GM12891 (cell line): Measurements from ENCODE around the gene BDH1.
"Not testable (repeated sequence)": the region's sequence is repeated elsewhere in the genome, so short reads cannot be mapped to it uniquely, and the experiment has no call there.

Source experiments
- DNase-seq: peaks from one replicate; pipeline ENCODE4 v3.0.0; 2011; ENCODE audit warnings: low spot score; ENCODE audit not compliant: insufficient read length
- FAIRE-seq: peaks from 2 replicates; lab custom pipeline; 2011; peaks lifted over from hg19 to GRCh38; lab: Jason Lieb, UNC
- PAX5 ChIP-seq: IDR thresholded peaks from 2 replicates; pipeline ENCODE4 v1.6.1; 2011; ENCODE audit warnings: low read length, moderate library complexity, mild to moderate bottlenecking; ENCODE audit not compliant: insufficient read depth, severe bottlenecking
- POLR2A ChIP-seq: IDR thresholded peaks from 2 replicates; pipeline ENCODE4 v1.6.1; 2011; ENCODE audit warnings: low read depth, low read length, control low read depth
- POLR2AphosphoS5 ChIP-seq: IDR thresholded peaks from 2 replicates; pipeline ENCODE4 v1.6.1; 2011; ENCODE audit warnings: low read depth, low read length, control low read depth
- POU2F2 ChIP-seq: IDR thresholded peaks from 2 replicates; pipeline ENCODE4 v1.6.1; 2011; ENCODE audit warnings: low read depth, mild to moderate bottlenecking, control low read depth, low read length, moderate library complexity
- SPI1 ChIP-seq: IDR thresholded peaks from 2 replicates; pipeline ENCODE4 v1.6.1; 2011; ENCODE audit warnings: low read depth, low read length, control low read depth
- TAF1 ChIP-seq: IDR thresholded peaks from 2 replicates; pipeline ENCODE4 v1.6.1; 2011; ENCODE audit warnings: low read depth, low read length, control low read depth

Gene BDH1

GRCh38 chr3:197491478-197491877 is 64.3 kb downstream of the BDH1 start:
- TF ChIP-seq POLR2A (no peak), SPI1 (no peak), POU2F2 (no peak), POLR2AphosphoS5 (no peak)
- DNase-seq (no peak), FAIRE-seq (no peak)

GRCh38 chr3:197490098-197491058 is 65.4 kb downstream of the BDH1 start:
- FAIRE-seq (no peak), DNase-seq (no peak)
- TF ChIP-seq POU2F2 = no peak
- TF ChIP-seq TAF1 = no peak
- TF ChIP-seq PAX5 = no peak
- TF ChIP-seq SPI1 = no peak
- no peak for TF ChIP-seq POLR2AphosphoS5
- TF ChIP-seq POLR2A = no peak

GRCh38 chr3:197487911-197488391 is 67.8 kb downstream of the BDH1 start:
- TF ChIP-seq PAX5 = no peak
- no peak for TF ChIP-seq SPI1
- TF ChIP-seq TAF1 = no peak
- no peak for TF ChIP-seq POLR2AphosphoS5
- TF ChIP-seq POU2F2 = no peak
- TF ChIP-seq POLR2A = no peak
- FAIRE-seq = no peak
- DNase-seq = no peak

- FAIRE-seq = no peak
- no peak for TF ChIP-seq POLR2A
- TF ChIP-seq POLR2AphosphoS5 = no peak
Measured at GRCh38 chr3:197486861-197487260, 68.9 kb downstream of the BDH1 start.

GRCh38 chr3:197485143-197485542 is 70.6 kb downstream of the BDH1 start:
- DNase-seq = no peak
- TF ChIP-seq POLR2AphosphoS5 (no peak), TAF1 (no peak), SPI1 (no peak), POU2F2 (no peak), POLR2A (no peak), PAX5 (no peak)
- FAIRE-seq = no peak

More at GRCh38 chr3:197486861-197487260, 68.9 kb downstream of the BDH1 start:
- no peak for DNase-seq

- DNase-seq (no peak), FAIRE-seq (no peak)
- TF ChIP-seq TAF1 = no peak
- TF ChIP-seq SPI1 = no peak
Measured at GRCh38 chr3:197484204-197484901, 71.4 kb downstream of the BDH1 start.

- no peak for TF ChIP-seq POLR2AphosphoS5
- TF ChIP-seq TAF1 = no peak
- no peak for TF ChIP-seq POLR2A
- TF ChIP-seq SPI1 = no peak
- no peak for TF ChIP-seq POU2F2
- TF ChIP-seq PAX5 = no peak
- no peak for DNase-seq
- FAIRE-seq = no peak
Measured at GRCh38 chr3:197482001-197482400, 73.8 kb downstream of the BDH1 start.

GRCh38 chr3:197480320-197480719 is 75.4 kb downstream of the BDH1 start:
- DNase-seq (no peak), FAIRE-seq (no peak)
- TF ChIP-seq PAX5 (no peak), POLR2AphosphoS5 (no peak), TAF1 (no peak), POU2F2 (no peak), SPI1 (no peak), POLR2A (no peak)

GRCh38 chr3:197478746-197479668 is 76.8 kb downstream of the BDH1 start:
- FAIRE-seq (no peak), DNase-seq (no peak)
- no peak for TF ChIP-seq POLR2AphosphoS5
- no peak for TF ChIP-seq SPI1
- TF ChIP-seq POU2F2 = no peak
- no peak for TF ChIP-seq POLR2A
- TF ChIP-seq TAF1 = no peak
- no peak for TF ChIP-seq PAX5

- not testable (repeated sequence) for FAIRE-seq, DNase-seq
Measured at GRCh38 chr3:197477816-197478215, 78.0 kb downstream of the BDH1 start.
